GM23338 (cell line): ENCODE data around the gene SP100. TPM values are rescaled to one million over a fixed set of nuclear protein-coding genes. Genes with fewer than 3 reads are reported as not detected.

ENCODE experiments used
- ATAC-seq: fragments of 200-7000 bp; cut with Tn5 transposase; 3 replicates; pipeline ENCODE4 v1.9.1; 2020
- DNase-seq: peaks from one replicate; pipeline ENCODE4 v3.0.0-alpha.2; 2015; ENCODE audit warnings: low spot score
- H2AFZ ChIP-seq: fragments of 200-600 bp; sonication (generic); 2 replicates; pipeline ENCODE4 v1.8.0; 2016; ENCODE audit warnings: antibody characterized with exemption, mild to moderate bottlenecking, moderate library complexity
- H3F3A ChIP-seq: fragments of 200-600 bp; sonication (generic); replicated peaks from 2 replicates; pipeline ENCODE4 v1.8.0; 2017; ENCODE audit warnings: antibody characterized with exemption, mixed run types, low read depth
- H3K27ac ChIP-seq: fragments of 200-600 bp; sonication (generic); 2 replicates; pipeline ENCODE4 v1.6.1; 2016; ENCODE audit warnings: low read depth
- H3K27me3 ChIP-seq: fragments of 200-600 bp; sonication (generic); 2 replicates; pipeline ENCODE4 v1.8.0; 2016; ENCODE audit warnings: mild to moderate bottlenecking, mixed run types, moderate library complexity; ENCODE audit not compliant: insufficient read depth
- H3K36me3 ChIP-seq: fragments of 200-600 bp; sonication (generic); 2 replicates; pipeline ENCODE4 v1.8.0; 2016; ENCODE audit warnings: mild to moderate bottlenecking; ENCODE audit not compliant: insufficient read depth
- H3K4me1 ChIP-seq: fragments of 200-600 bp; sonication (generic); 2 replicates; pipeline ENCODE4 v1.8.0; 2016; ENCODE audit warnings: mild to moderate bottlenecking, moderate library complexity; ENCODE audit not compliant: insufficient read depth
- H3K4me2 ChIP-seq: fragments of 200-600 bp; sonication (generic); 2 replicates; pipeline ENCODE4 v1.7.1; 2017; ENCODE audit warnings: mixed run types
- H3K4me3 ChIP-seq: fragments of 200-600 bp; sonication (generic); 2 replicates; pipeline ENCODE4 v1.6.1; 2016; ENCODE audit warnings: mixed run types
- H3K79me2 ChIP-seq: fragments of 200-600 bp; sonication (generic); replicated peaks from 2 replicates; pipeline ENCODE4 v1.8.0; 2017; ENCODE audit warnings: mild to moderate bottlenecking; ENCODE audit not compliant: insufficient read depth
- H3K9me2 ChIP-seq: fragments of 200-600 bp; sonication (generic); 2 replicates; pipeline ENCODE4 v1.8.0; 2017; ENCODE audit not compliant: insufficient read depth
- H4K20me1 ChIP-seq: fragments of 200-600 bp; sonication (generic); replicated peaks from 2 replicates; pipeline ENCODE4 v1.8.0; 2017; ENCODE audit warnings: mild to moderate bottlenecking; ENCODE audit not compliant: insufficient read depth
- H3K27ac Mint-ChIP-seq: 2 replicates; pipeline ENCODE4 v1.8.0; 2020; ENCODE audit warnings: inconsistent platforms, mild to moderate bottlenecking, moderate library complexity, mixed read lengths
- H3K27me3 Mint-ChIP-seq: 3 replicates; pipeline ENCODE4 v1.8.0; 2022; ENCODE audit warnings: low read depth, mild to moderate bottlenecking, moderate library complexity, mixed read lengths, inconsistent platforms; ENCODE audit not compliant: insufficient read depth, poor library complexity
- H3K36me3 Mint-ChIP-seq: 3 replicates; pipeline ENCODE4 v1.8.0; 2021; ENCODE audit warnings: low read depth, mild to moderate bottlenecking, inconsistent platforms, moderate library complexity, mixed read lengths
- H3K4me1 Mint-ChIP-seq: 3 replicates; pipeline ENCODE4 v1.8.0; 2020; ENCODE audit warnings: mild to moderate bottlenecking, inconsistent platforms, mixed read lengths
- H3K4me3 Mint-ChIP-seq: 3 replicates; pipeline ENCODE4 v1.8.0; 2021; ENCODE audit warnings: moderate library complexity, mild to moderate bottlenecking, inconsistent platforms, mixed read lengths
- H3K9me3 Mint-ChIP-seq: 3 replicates; pipeline ENCODE4 v1.8.0; 2020; ENCODE audit warnings: moderate library complexity, mild to moderate bottlenecking, inconsistent platforms, mixed read lengths
- ETS1 ChIP-seq: IDR thresholded peaks from 2 replicates; pipeline ENCODE4 v1.6.1; 2016; ENCODE audit warnings: antibody characterized with exemption
- EZH2phosphoT487 ChIP-seq: fragments of 200-600 bp; sonication (generic); IDR thresholded peaks from one replicate; pipeline ENCODE4 v1.8.1; 2018; ENCODE audit warnings: antibody characterized with exemption; ENCODE audit not compliant: unreplicated experiment
- ZNF331 ChIP-seq: fragments of 250-450 bp; sonication (Bioruptor Pico); IDR thresholded peaks from 2 replicates; pipeline ENCODE4 v1.5.0; 2020; ENCODE audit warnings: low read depth, mild to moderate bottlenecking, moderate library complexity
- ZNF462 ChIP-seq: fragments of 250-450 bp; sonication (Bioruptor Pico); IDR thresholded peaks from 2 replicates; pipeline ENCODE4 v1.5.0; 2020; ENCODE audit warnings: mild to moderate bottlenecking, moderate library complexity
- long read RNA-seq: library from polyadenylated mRNA; unstranded; transcript quantifications from one replicate; pipeline ENCODE4 v2.0.0, GENCODE V29; 2020; ENCODE audit not compliant: unreplicated experiment
- polyA plus RNA-seq: library from polyadenylated mRNA; unstranded; fragments of >200 nt; fragmentation: Nextera tagmentation; extraction: Ambion mirVana; gene quantifications from 2 replicates; pipeline ENCODE4 v1.2.1, GENCODE V29; 2016
- total RNA-seq: library from RNA; depleted of rRNA; stranded (reverse); fragments of >200 nt; shearing (Covaris generic); gene quantifications from 2 replicates; pipeline ENCODE4 v1.2.3, GENCODE V29; 2014; rRNA removed

Gene SP100
- total RNA-seq = 0.73 TPM in 1 of 2 replicates, not detected in the other
- 0.44 and 0.47 TPM in 2 replicates for polyA plus RNA-seq
- long read RNA-seq = 0 reads

- Mint-ChIP-seq H3K36me3 (no peaks in the 10 kb centered on the region), H3K4me1 (peaks cover 7% of the 10 kb centered on the region; the same call in 2 of the 3 replicates), H3K4me3 (no peak within 1 kb of the TSS), H3K27me3 (peaks cover 21% of the 10 kb centered on the region), H3K9me3 (no peaks in the 10 kb centered on the region; the same call in 2 of the 3 replicates), H3K27ac (no peak within 1 kb of the TSS)
- H3K9me2 ChIP-seq = no peaks in the 10 kb centered on the region; the same call in 1 of the 2 replicates
- peak; percentile 33 for DNase-seq
- no peaks in the 10 kb centered on the region for H3F3A ChIP-seq
- no peaks in the 10 kb centered on the region for H3K36me3 ChIP-seq
- H3K4me3 ChIP-seq = no peak within 1 kb of the TSS
- peak within 1 kb of the TSS; percentile 90 for H2AFZ ChIP-seq
- H3K27me3 ChIP-seq = peaks cover 11% of the 10 kb centered on the region
- no peaks in the 10 kb centered on the region for H4K20me1 ChIP-seq
- no peak for TF ChIP-seq EZH2phosphoT487
- TF ChIP-seq ZNF331 (CRISPR knock-in tag) = no peak
- TF ChIP-seq ETS1 = no peak
- no peak for TF ChIP-seq ZNF462
- no peak within 1 kb of the TSS for H3K27ac ChIP-seq
- no peaks in the 10 kb centered on the region for H3K79me2 ChIP-seq
- no peaks in the 10 kb centered on the region for H3K4me1 ChIP-seq
- H3K4me2 ChIP-seq = no peak within 1 kb of the TSS
- peak; percentile 13; the same call in 2 of the 3 replicates for ATAC-seq
These were observed at the start of gene SP100 for GRCh38 chr2:230416061-230416721. Gene SP100 (plus strand): TSS chr2:230416201. CDS start chr2:230416297, 96 bp downstream.
